NT2/D1 (cell line): ENCODE data around the gene RNF44.

Source experiments
- SUZ12 ChIP-seq: IDR thresholded peaks from 2 replicates; pipeline ENCODE4 v1.6.1; 2011; ENCODE audit not compliant: insufficient read length, insufficient read depth; ENCODE audit errors: extremely low read depth
- YY1 ChIP-seq: IDR thresholded peaks from 2 replicates; pipeline ENCODE4 v1.6.1; 2011; ENCODE audit not compliant: insufficient read length, insufficient read depth
- ZNF274 ChIP-seq: IDR thresholded peaks from 2 replicates; pipeline ENCODE4 v1.6.1; 2011; ENCODE audit warnings: mild to moderate bottlenecking, low read depth, low read length

GRCh38 chr5:176519810-176520720, 17.1 kb downstream of the RNF44 start:
- TF ChIP-seq SUZ12 (no peak), YY1 (no peak), ZNF274 (no peak)
